ENCODE data around the gene P2RX6.

DNA sequence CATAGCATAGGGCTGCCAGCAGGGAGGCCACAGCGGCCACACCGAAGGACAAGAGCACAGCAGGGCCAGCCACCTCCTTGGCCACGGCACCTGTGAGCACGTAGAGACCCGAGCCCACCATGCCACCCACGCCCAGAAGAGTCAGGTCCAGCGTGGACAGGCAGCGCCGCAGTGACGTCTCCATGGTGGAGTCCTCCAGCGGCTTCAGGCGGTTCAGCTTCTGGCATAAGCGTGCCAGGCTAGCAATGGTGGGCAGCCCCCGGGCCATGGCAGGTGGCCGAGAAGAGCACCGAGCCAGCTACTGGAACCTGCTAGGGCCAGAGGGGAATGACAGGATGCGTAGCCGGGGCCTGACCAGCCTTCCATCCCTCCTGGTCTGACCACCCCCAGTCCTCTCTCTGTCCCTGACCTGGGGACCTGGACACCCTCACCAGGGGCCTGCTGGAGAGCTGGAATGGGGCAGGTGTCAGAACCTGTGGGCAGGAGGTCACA is 16.6 kb downstream of the P2RX6 start:
- TF ChIP-seq, protein P1, sequence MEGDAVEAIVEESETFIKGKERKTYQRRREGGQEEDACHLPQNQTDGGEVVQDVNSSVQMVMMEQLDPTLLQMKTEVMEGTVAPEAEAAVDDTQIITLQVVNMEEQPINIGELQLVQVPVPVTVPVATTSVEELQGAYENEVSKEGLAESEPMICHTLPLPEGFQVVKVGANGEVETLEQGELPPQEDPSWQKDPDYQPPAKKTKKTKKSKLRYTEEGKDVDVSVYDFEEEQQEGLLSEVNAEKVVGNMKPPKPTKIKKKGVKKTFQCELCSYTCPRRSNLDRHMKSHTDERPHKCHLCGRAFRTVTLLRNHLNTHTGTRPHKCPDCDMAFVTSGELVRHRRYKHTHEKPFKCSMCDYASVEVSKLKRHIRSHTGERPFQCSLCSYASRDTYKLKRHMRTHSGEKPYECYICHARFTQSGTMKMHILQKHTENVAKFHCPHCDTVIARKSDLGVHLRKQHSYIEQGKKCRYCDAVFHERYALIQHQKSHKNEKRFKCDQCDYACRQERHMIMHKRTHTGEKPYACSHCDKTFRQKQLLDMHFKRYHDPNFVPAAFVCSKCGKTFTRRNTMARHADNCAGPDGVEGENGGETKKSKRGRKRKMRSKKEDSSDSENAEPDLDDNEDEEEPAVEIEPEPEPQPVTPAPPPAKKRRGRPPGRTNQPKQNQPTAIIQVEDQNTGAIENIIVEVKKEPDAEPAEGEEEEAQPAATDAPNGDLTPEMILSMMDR (IDR thresholded peaks at IDR 0.05) = no peak
- TF ChIP-seq EP300 (IDR thresholded peaks at IDR 0.05) (no peak), POLR2AphosphoS5 (IDR thresholded peaks at IDR 0.05) (no peak)
